H1 (cell line): ENCODE measurements around the gene SCAPER. TPM values are rescaled to one million over a fixed set of nuclear protein-coding genes. Genes with fewer than 3 reads are reported as not detected.

Experiments
- CTCF ChIA-PET: fragments of 300-600 bp; sonication (Branson Sonifier 250); formaldehyde crosslinking; loops from one replicate; lab custom pipeline; 2021; ENCODE audit not compliant: partially characterized antibody; lab: Charles Lee
- POLR2A ChIA-PET: fragments of 300-600 bp; sonication (Branson Sonifier 250); formaldehyde crosslinking; loops from one replicate; lab custom pipeline; 2021; ENCODE audit warnings: inconsistent platforms; ENCODE audit not compliant: partially characterized antibody; lab: Charles Lee
- DNase-seq, 2 experiments: peaks; one replicate each; pipeline versions ENCODE4 v3.0.0 to v3.0.0-alpha.2; 2010 to 2022; ENCODE audit warnings: low spot score in 2 of 2, low read depth in 1 of 2, mixed read lengths in 1 of 2
- FAIRE-seq: peaks from 2 replicates; lab custom pipeline; 2011; peaks lifted over from hg19 to GRCh38; lab: Jason Lieb, UNC
- H2AFZ ChIP-seq: 2 replicates; pipeline ENCODE4 v1.8.1; 2012; ENCODE audit warnings: low read length, inconsistent platforms
- H2AK5ac ChIP-seq: 2 replicates; pipeline ENCODE4 v1.6.1; 2013; ENCODE audit warnings: low read depth, low read length
- H2BK120ac ChIP-seq: replicated peaks from 2 replicates; pipeline ENCODE3; 2013; ENCODE audit warnings: low read depth, low read length, inconsistent platforms
- H2BK12ac ChIP-seq: 2 replicates; pipeline ENCODE4 v1.6.1; 2013; ENCODE audit warnings: low read depth, low read length
- H2BK15ac ChIP-seq: 2 replicates; pipeline ENCODE4 v1.6.1; 2013; ENCODE audit warnings: low read length
- H2BK20ac ChIP-seq: 2 replicates; pipeline ENCODE4 v1.6.1; 2013; ENCODE audit warnings: low read length
- H2BK5ac ChIP-seq: 2 replicates; pipeline ENCODE4 v1.6.1; 2013; ENCODE audit warnings: low read depth, low read length
- H3K14ac ChIP-seq: 2 replicates; pipeline ENCODE4 v1.6.1; 2013; ENCODE audit warnings: inconsistent platforms; ENCODE audit not compliant: insufficient read length
- H3K18ac ChIP-seq: 2 replicates; pipeline ENCODE4 v1.6.1; 2013; ENCODE audit warnings: low read length; ENCODE audit errors: extremely low read depth
- H3K23ac ChIP-seq: 2 replicates; pipeline ENCODE4 v1.6.1; 2013; ENCODE audit warnings: inconsistent platforms; ENCODE audit not compliant: insufficient read length
- H3K23me2 ChIP-seq: 2 replicates; pipeline ENCODE4 v1.6.1; 2013; ENCODE audit warnings: low read depth, low read length
- H3K27ac ChIP-seq: 2 replicates; pipeline ENCODE4 v1.6.1; 2011; ENCODE audit warnings: low read depth, low read length, inconsistent platforms
- H3K27me3 ChIP-seq, 4 experiments: replicated peaks in 1 of 4; 1 replicate in 1 of 4; 2 replicates in 3 of 4; pipeline versions ENCODE4 v1.6.1 to v1.8.1; 2011 to 2013; ENCODE audit warnings: low read length in 3 of 4, mild to moderate bottlenecking in 3 of 4, inconsistent platforms in 2 of 4, mixed read lengths in 2 of 4, moderate library complexity in 1 of 4; ENCODE audit not compliant: control insufficient read depth in 3 of 4, insufficient read depth in 3 of 4; ENCODE audit errors: extremely low read depth in 1 of 4
- H3K36me3 ChIP-seq, 4 experiments: 2 replicates each; pipeline versions ENCODE4 v1.6.1 to v1.8.1; 2011 to 2013; ENCODE audit warnings: mild to moderate bottlenecking in 4 of 4, low read length in 3 of 4, moderate library complexity in 2 of 4, control low read depth in 1 of 4, inconsistent platforms in 1 of 4; ENCODE audit not compliant: insufficient read depth in 4 of 4, control insufficient read depth in 2 of 4
- H3K4ac ChIP-seq: replicated peaks from 2 replicates; pipeline ENCODE3; 2013; ENCODE audit warnings: low read length, low read depth, mixed read lengths, inconsistent platforms; ENCODE audit not compliant: insufficient read length
- H3K4me1 ChIP-seq, 4 experiments: replicated peaks in 1 of 4; 1 replicate in 1 of 4; 2 replicates in 3 of 4; pipeline versions ENCODE4 v1.6.1 to v1.8.1; 2011 to 2013; ENCODE audit warnings: low read length in 3 of 4, inconsistent platforms in 2 of 4, mixed read lengths in 1 of 4; ENCODE audit not compliant: insufficient read depth in 4 of 4, control insufficient read depth in 3 of 4
- H3K4me2 ChIP-seq, 2 experiments: 2 replicates each; pipeline versions ENCODE4 v1.6.1 to v1.8.1; 2011 to 2013; ENCODE audit warnings: low read depth in 2 of 2, low read length in 2 of 2, control low read depth in 1 of 2, inconsistent platforms in 1 of 2, mild to moderate bottlenecking in 1 of 2; ENCODE audit not compliant: insufficient read depth in 1 of 2
- H3K4me3 ChIP-seq, 4 experiments: fragments of 200-600, 300-600 bp in 1 of 4; sonication (generic), shearing (Covaris generic), sonication (Bioruptor Twin) in 1 of 4; 2 replicates each; pipeline versions ENCODE4 v1.5.1 to v1.8.1; 2011 to 2016; ENCODE audit warnings: low read length in 4 of 4, low read depth in 3 of 4, control low read depth in 2 of 4, inconsistent platforms in 2 of 4, mild to moderate bottlenecking in 2 of 4, mixed read lengths in 1 of 4, moderate library complexity in 1 of 4; ENCODE audit not compliant: insufficient read depth in 2 of 4; ENCODE audit errors: extremely low read depth in 1 of 4
- H3K56ac ChIP-seq: replicated peaks from 2 replicates; pipeline ENCODE3; 2013; ENCODE audit warnings: low read depth, mild to moderate bottlenecking, mixed read lengths, low read length, inconsistent platforms; ENCODE audit not compliant: insufficient read length
- H3K79me1 ChIP-seq: 2 replicates; pipeline ENCODE4 v1.6.1; 2013; ENCODE audit warnings: low read depth, low read length, control low read depth
- H3K79me2 ChIP-seq, 2 experiments: 2 replicates each; pipeline versions ENCODE4 v1.6.1 to v1.8.1; 2012 to 2013; ENCODE audit warnings: low read length in 2 of 2, mild to moderate bottlenecking in 2 of 2, inconsistent platforms in 1 of 2; ENCODE audit not compliant: insufficient read depth in 2 of 2, control insufficient read depth in 1 of 2
- H3K9ac ChIP-seq, 4 experiments: replicated peaks in 1 of 4; 1 replicate in 1 of 4; 2 replicates in 3 of 4; pipeline versions ENCODE4 v1.6.1 to v1.8.1; 2011 to 2013; ENCODE audit warnings: low read depth in 3 of 4, low read length in 3 of 4, control low read depth in 2 of 4, mild to moderate bottlenecking in 2 of 4, moderate library complexity in 2 of 4, inconsistent platforms in 1 of 4; ENCODE audit errors: extremely low read depth in 1 of 4
- H3K9me3 ChIP-seq, 2 experiments: 2 replicates each; pipeline versions ENCODE4 v1.6.1 to v1.8.1; 2012 to 2013; ENCODE audit warnings: mild to moderate bottlenecking in 2 of 2, moderate library complexity in 2 of 2, control low read depth in 1 of 2, inconsistent platforms in 1 of 2, low read depth in 1 of 2, low read length in 1 of 2, mixed read lengths in 1 of 2; ENCODE audit not compliant: insufficient read depth in 2 of 2
- H4K20me1 ChIP-seq, 2 experiments: replicated peaks in 1 of 2; 2 replicates each; pipeline versions ENCODE3 to v1.8.1; 2011 to 2013; ENCODE audit warnings: inconsistent platforms in 2 of 2, low read length in 2 of 2, mild to moderate bottlenecking in 1 of 2; ENCODE audit not compliant: insufficient read depth in 2 of 2, control insufficient read depth in 1 of 2
- H4K5ac ChIP-seq: 2 replicates; pipeline ENCODE4 v1.6.1; 2013; ENCODE audit warnings: low read length, low read depth, mixed read lengths, inconsistent platforms; ENCODE audit not compliant: insufficient read length
- H4K8ac ChIP-seq: 2 replicates; pipeline ENCODE4 v1.8.0; 2013; ENCODE audit warnings: mild to moderate bottlenecking, moderate library complexity, low read length, inconsistent platforms; ENCODE audit not compliant: insufficient read depth; ENCODE audit errors: extremely low read depth
- H4K91ac ChIP-seq: replicated peaks from 2 replicates; pipeline ENCODE3; 2013; ENCODE audit warnings: low read length, mixed read lengths, inconsistent platforms; ENCODE audit not compliant: insufficient read length
- RAD21 ChIP-seq, 2 experiments: IDR thresholded peaks in 1 of 2; conservative IDR thresholded peaks in 1 of 2; 2 replicates each; pipeline ENCODE4 v1.6.1; 2011; ENCODE audit warnings: low read depth in 2 of 2, low read length in 2 of 2, improper control_type of control experiment in 1 of 2, inconsistent platforms in 1 of 2, mild to moderate bottlenecking in 1 of 2, moderate library complexity in 1 of 2
- WGBS, 2 experiments: shearing (Covaris generic) in 1 of 2; methylation state at CpG; one replicate each; pipeline versions ENCODE4 v1.1.6 to v1.1.7; 2013 to 2015; ENCODE audit warnings: low lambda C conversion rate in 2 of 2, mixed read lengths in 2 of 2, inconsistent platforms in 1 of 2, low coverage in 1 of 2, missing lambda C conversion rate in 1 of 2; ENCODE audit not compliant: insufficient replicate concordance in 2 of 2, insufficient coverage in 1 of 2, insufficient read length in 1 of 2; ENCODE audit errors: extremely low coverage in 1 of 2, missing lambda C conversion rate in 1 of 2; 5-methylcytosine and 5-hydroxymethylcytosine counted together
- polyA plus RNA-seq, 7 experiments: library from polyadenylated mRNA; depleted of rRNA in 3 of 7; stranded (reverse) in 5 of 7; unstranded in 2 of 7; fragments of >200 nt in 5 of 7; fragments of 200-250 nt in 2 of 7; gene quantifications; 1 replicate in 5 of 7; 2 replicates in 1 of 7; 4 replicates in 1 of 7; pipeline versions ENCODE4 v1.2.1 to v1.2.3, GENCODE V29; 2011 to 2013; ENCODE audit warnings: missing spikeins in 2 of 7, mixed read lengths in 2 of 7
- total RNA-seq: library from RNA; stranded (reverse); fragmentation: NEBNext Ultra II Directional; extraction: Animal tissue kit (Norgen Biotek cat#: 25700); gene quantifications from 2 replicates; pipeline ENCODE4 v1.2.1, GENCODE V29; 2021

SCAPER gene
- total and polyA plus RNA-seq, 2 of the 8 experiments (the other 6 are each of a cell fraction or from before 2014, with no cell fraction given), result 1.6 to 6.8 TPM

DNA sequence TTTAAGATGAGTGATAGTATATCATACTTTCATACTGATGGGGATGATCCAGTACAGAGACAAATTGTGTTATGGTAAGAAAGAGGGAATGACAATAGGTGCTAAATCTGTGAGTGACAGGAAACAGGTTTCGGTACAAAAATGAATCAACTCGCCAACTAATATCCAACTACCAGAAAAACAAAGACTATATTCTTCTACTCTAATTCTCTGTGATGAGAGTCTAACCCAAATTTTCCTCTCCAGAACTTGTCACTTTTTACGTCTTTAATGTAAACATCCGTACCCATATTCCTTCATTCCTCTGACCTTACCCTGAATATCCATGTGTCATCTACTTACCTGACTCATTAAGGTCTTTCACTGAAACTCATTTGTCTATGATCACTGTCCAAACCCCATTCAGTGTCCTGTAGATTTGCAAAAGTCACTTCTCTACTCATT is 39.6 kb downstream of the SCAPER start:
- no peaks in the 10 kb centered on the region for H3K36me3 ChIP-seq
- no peak overlapping the region for H3K9ac ChIP-seq
- no peaks in the 10 kb centered on the region for H3K79me2 ChIP-seq
- H2BK5ac ChIP-seq, result no peak overlapping the region
- CTCF ChIA-PET, result interaction anchor here (0.5 to 1.4 kb wide), 3 partner anchors 240 to 514 kb away, joined by 3 to 4 read pairs (median 4); no protein-coding TSS in a partner anchor
- no peak overlapping the region for H3K23ac ChIP-seq
- H3K27ac ChIP-seq, result no peak overlapping the region
- no peak overlapping the region for H3K18ac ChIP-seq
- FAIRE-seq (no peak), DNase-seq (no peak)
- 71% methylated on average over 4 of the region's 4 CpGs; no CpG with 5 or more reads in 1 of the 2 experiments for WGBS, 2 experiments
- H3K9me3 ChIP-seq, result no peaks in the 10 kb centered on the region
- no peak overlapping the region for H2AK5ac ChIP-seq
- H3K27me3 ChIP-seq, result no peaks in the 10 kb centered on the region
- no peak overlapping the region for H2BK20ac ChIP-seq
- H4K20me1 ChIP-seq, result no peaks in the 10 kb centered on the region
- H3K14ac ChIP-seq, result no peak overlapping the region
- H4K8ac ChIP-seq, result no peak overlapping the region
- H2BK120ac ChIP-seq, result no peak overlapping the region
- H2AFZ ChIP-seq, result no peak overlapping the region
- H3K56ac ChIP-seq, result no peak overlapping the region
- no peaks in the 10 kb centered on the region for H3K4me1 ChIP-seq
- no peak overlapping the region for H3K4me3 ChIP-seq
- no peak overlapping the region for H4K5ac ChIP-seq
- H3K23me2 ChIP-seq, result no peaks in the 10 kb centered on the region
- no peak overlapping the region for H4K91ac ChIP-seq
- H2BK15ac ChIP-seq, result no peak overlapping the region
- H3K4me2 ChIP-seq, result no peak overlapping the region
- H2BK12ac ChIP-seq, result no peak overlapping the region
- POLR2A ChIA-PET, result no interaction called here
- no peak overlapping the region for H3K4ac ChIP-seq
- no peaks in the 10 kb centered on the region for H3K79me1 ChIP-seq
- no peak for TF ChIP-seq RAD21 (IDR thresholded peaks at IDR 0.05 in 1 of 2, conservative IDR thresholded peaks at IDR 0.05 in 1 of 2; ENCODE audit: low read depth in 2 of 2, low read length in 2 of 2)
